Mammary epithelial cell (primary cell): Measurements from ENCODE around the gene GRID1.

Experiments
- CTCF ChIP-seq, 2 donors: IDR thresholded peaks in 1 of 2; conservative IDR thresholded peaks in 1 of 2; 2 replicates each; pipeline ENCODE4 v1.5.1; 2011 to 2012; ENCODE audit warnings: inconsistent platforms in 2 of 2, low read length in 2 of 2, mild to moderate bottlenecking in 2 of 2, control low read depth in 1 of 2, low read depth in 1 of 2; ENCODE audit not compliant: insufficient read depth in 1 of 2; ENCODE audit errors: extremely low read depth in 1 of 2
- EZH2 ChIP-seq: IDR thresholded peaks from 2 replicates; pipeline ENCODE4 v1.6.1; 2012; ENCODE audit warnings: low read length, inconsistent platforms, borderline replicate concordance

GRCh38 chr10:86287966-86288579 is 78.5 kb downstream of the GRID1 start:
- TF ChIP-seq CTCF (conservative IDR thresholded peaks at IDR 0.05 in 1 of 2, IDR thresholded peaks at IDR 0.05 in 1 of 2; ENCODE audit: extremely low read depth in 1 of 2, insufficient read depth in 1 of 2, low read depth in 1 of 2, low read length in 2 of 2) (no peak), EZH2 (no peak)
